H1 (cell line): ENCODE results near the gene RAB3GAP2. TPM values are rescaled to one million over a fixed set of nuclear protein-coding genes. Genes with fewer than 3 reads are reported as not detected.
A peak's percentile ranks its signal among the peaks of the same experiment; 100 is the strongest.

ENCODE experiments used
- CTCF ChIA-PET: fragments of 300-600 bp; sonication (Branson Sonifier 250); formaldehyde crosslinking; loops from one replicate; lab custom pipeline; 2021; ENCODE audit not compliant: partially characterized antibody; lab: Charles Lee
- POLR2A ChIA-PET: fragments of 300-600 bp; sonication (Branson Sonifier 250); formaldehyde crosslinking; loops from one replicate; lab custom pipeline; 2021; ENCODE audit warnings: inconsistent platforms; ENCODE audit not compliant: partially characterized antibody; lab: Charles Lee
- DNase-seq, 2 experiments: peaks; one replicate each; pipeline versions ENCODE4 v3.0.0 to v3.0.0-alpha.2; 2010 to 2022; ENCODE audit warnings: low spot score in 2 of 2, low read depth in 1 of 2, mixed read lengths in 1 of 2
- FAIRE-seq: peaks from 2 replicates; lab custom pipeline; 2011; peaks lifted over from hg19 to GRCh38; lab: Jason Lieb, UNC
- H2AFZ ChIP-seq: 2 replicates; pipeline ENCODE4 v1.8.1; 2012; ENCODE audit warnings: low read length, inconsistent platforms
- H2AK5ac ChIP-seq: 2 replicates; pipeline ENCODE4 v1.6.1; 2013; ENCODE audit warnings: low read depth, low read length
- H2BK120ac ChIP-seq: replicated peaks from 2 replicates; pipeline ENCODE3; 2013; ENCODE audit warnings: low read depth, low read length, inconsistent platforms
- H2BK12ac ChIP-seq: 2 replicates; pipeline ENCODE4 v1.6.1; 2013; ENCODE audit warnings: low read depth, low read length
- H2BK15ac ChIP-seq: 2 replicates; pipeline ENCODE4 v1.6.1; 2013; ENCODE audit warnings: low read length
- H2BK20ac ChIP-seq: 2 replicates; pipeline ENCODE4 v1.6.1; 2013; ENCODE audit warnings: low read length
- H2BK5ac ChIP-seq: 2 replicates; pipeline ENCODE4 v1.6.1; 2013; ENCODE audit warnings: low read depth, low read length
- H3K14ac ChIP-seq: 2 replicates; pipeline ENCODE4 v1.6.1; 2013; ENCODE audit warnings: inconsistent platforms; ENCODE audit not compliant: insufficient read length
- H3K18ac ChIP-seq: 2 replicates; pipeline ENCODE4 v1.6.1; 2013; ENCODE audit warnings: low read length; ENCODE audit errors: extremely low read depth
- H3K23ac ChIP-seq: 2 replicates; pipeline ENCODE4 v1.6.1; 2013; ENCODE audit warnings: inconsistent platforms; ENCODE audit not compliant: insufficient read length
- H3K23me2 ChIP-seq: 2 replicates; pipeline ENCODE4 v1.6.1; 2013; ENCODE audit warnings: low read depth, low read length
- H3K27ac ChIP-seq: 2 replicates; pipeline ENCODE4 v1.6.1; 2011; ENCODE audit warnings: low read depth, low read length, inconsistent platforms
- H3K27me3 ChIP-seq, 4 experiments: replicated peaks in 1 of 4; 1 replicate in 1 of 4; 2 replicates in 3 of 4; pipeline versions ENCODE4 v1.6.1 to v1.8.1; 2011 to 2013; ENCODE audit warnings: low read length in 3 of 4, mild to moderate bottlenecking in 3 of 4, inconsistent platforms in 2 of 4, mixed read lengths in 2 of 4, moderate library complexity in 1 of 4; ENCODE audit not compliant: control insufficient read depth in 3 of 4, insufficient read depth in 3 of 4; ENCODE audit errors: extremely low read depth in 1 of 4
- H3K36me3 ChIP-seq, 4 experiments: 2 replicates each; pipeline versions ENCODE4 v1.6.1 to v1.8.1; 2011 to 2013; ENCODE audit warnings: mild to moderate bottlenecking in 4 of 4, low read length in 3 of 4, moderate library complexity in 2 of 4, control low read depth in 1 of 4, inconsistent platforms in 1 of 4; ENCODE audit not compliant: insufficient read depth in 4 of 4, control insufficient read depth in 2 of 4
- H3K4ac ChIP-seq: replicated peaks from 2 replicates; pipeline ENCODE3; 2013; ENCODE audit warnings: low read length, low read depth, mixed read lengths, inconsistent platforms; ENCODE audit not compliant: insufficient read length
- H3K4me1 ChIP-seq, 4 experiments: replicated peaks in 1 of 4; 1 replicate in 1 of 4; 2 replicates in 3 of 4; pipeline versions ENCODE4 v1.6.1 to v1.8.1; 2011 to 2013; ENCODE audit warnings: low read length in 3 of 4, inconsistent platforms in 2 of 4, mixed read lengths in 1 of 4; ENCODE audit not compliant: insufficient read depth in 4 of 4, control insufficient read depth in 3 of 4
- H3K4me2 ChIP-seq, 2 experiments: 2 replicates each; pipeline versions ENCODE4 v1.6.1 to v1.8.1; 2011 to 2013; ENCODE audit warnings: low read depth in 2 of 2, low read length in 2 of 2, control low read depth in 1 of 2, inconsistent platforms in 1 of 2, mild to moderate bottlenecking in 1 of 2; ENCODE audit not compliant: insufficient read depth in 1 of 2
- H3K4me3 ChIP-seq, 4 experiments: fragments of 200-600, 300-600 bp in 1 of 4; sonication (generic), shearing (Covaris generic), sonication (Bioruptor Twin) in 1 of 4; 2 replicates each; pipeline versions ENCODE4 v1.5.1 to v1.8.1; 2011 to 2016; ENCODE audit warnings: low read length in 4 of 4, low read depth in 3 of 4, control low read depth in 2 of 4, inconsistent platforms in 2 of 4, mild to moderate bottlenecking in 2 of 4, mixed read lengths in 1 of 4, moderate library complexity in 1 of 4; ENCODE audit not compliant: insufficient read depth in 2 of 4; ENCODE audit errors: extremely low read depth in 1 of 4
- H3K56ac ChIP-seq: replicated peaks from 2 replicates; pipeline ENCODE3; 2013; ENCODE audit warnings: low read depth, mild to moderate bottlenecking, mixed read lengths, low read length, inconsistent platforms; ENCODE audit not compliant: insufficient read length
- H3K79me1 ChIP-seq: 2 replicates; pipeline ENCODE4 v1.6.1; 2013; ENCODE audit warnings: low read depth, low read length, control low read depth
- H3K79me2 ChIP-seq, 2 experiments: 2 replicates each; pipeline versions ENCODE4 v1.6.1 to v1.8.1; 2012 to 2013; ENCODE audit warnings: low read length in 2 of 2, mild to moderate bottlenecking in 2 of 2, inconsistent platforms in 1 of 2; ENCODE audit not compliant: insufficient read depth in 2 of 2, control insufficient read depth in 1 of 2
- H3K9ac ChIP-seq, 4 experiments: replicated peaks in 1 of 4; 1 replicate in 1 of 4; 2 replicates in 3 of 4; pipeline versions ENCODE4 v1.6.1 to v1.8.1; 2011 to 2013; ENCODE audit warnings: low read depth in 3 of 4, low read length in 3 of 4, control low read depth in 2 of 4, mild to moderate bottlenecking in 2 of 4, moderate library complexity in 2 of 4, inconsistent platforms in 1 of 4; ENCODE audit errors: extremely low read depth in 1 of 4
- H3K9me3 ChIP-seq, 2 experiments: 2 replicates each; pipeline versions ENCODE4 v1.6.1 to v1.8.1; 2012 to 2013; ENCODE audit warnings: mild to moderate bottlenecking in 2 of 2, moderate library complexity in 2 of 2, control low read depth in 1 of 2, inconsistent platforms in 1 of 2, low read depth in 1 of 2, low read length in 1 of 2, mixed read lengths in 1 of 2; ENCODE audit not compliant: insufficient read depth in 2 of 2
- H4K20me1 ChIP-seq, 2 experiments: replicated peaks in 1 of 2; 2 replicates each; pipeline versions ENCODE3 to v1.8.1; 2011 to 2013; ENCODE audit warnings: inconsistent platforms in 2 of 2, low read length in 2 of 2, mild to moderate bottlenecking in 1 of 2; ENCODE audit not compliant: insufficient read depth in 2 of 2, control insufficient read depth in 1 of 2
- H4K5ac ChIP-seq: 2 replicates; pipeline ENCODE4 v1.6.1; 2013; ENCODE audit warnings: low read length, low read depth, mixed read lengths, inconsistent platforms; ENCODE audit not compliant: insufficient read length
- H4K8ac ChIP-seq: 2 replicates; pipeline ENCODE4 v1.8.0; 2013; ENCODE audit warnings: mild to moderate bottlenecking, moderate library complexity, low read length, inconsistent platforms; ENCODE audit not compliant: insufficient read depth; ENCODE audit errors: extremely low read depth
- H4K91ac ChIP-seq: replicated peaks from 2 replicates; pipeline ENCODE3; 2013; ENCODE audit warnings: low read length, mixed read lengths, inconsistent platforms; ENCODE audit not compliant: insufficient read length
- ATF3 ChIP-seq: IDR thresholded peaks from 2 replicates; pipeline ENCODE4 v1.6.1; 2011; ENCODE audit warnings: low read depth, mild to moderate bottlenecking, low read length; ENCODE audit not compliant: insufficient read depth
- CHD2 ChIP-seq: IDR thresholded peaks from 2 replicates; pipeline ENCODE4 v1.6.1; 2012; ENCODE audit warnings: low read length, improper control_type of control experiment
- RAD21 ChIP-seq, 2 experiments: IDR thresholded peaks in 1 of 2; conservative IDR thresholded peaks in 1 of 2; 2 replicates each; pipeline ENCODE4 v1.6.1; 2011; ENCODE audit warnings: low read depth in 2 of 2, low read length in 2 of 2, improper control_type of control experiment in 1 of 2, inconsistent platforms in 1 of 2, mild to moderate bottlenecking in 1 of 2, moderate library complexity in 1 of 2
- WGBS, 2 experiments: shearing (Covaris generic) in 1 of 2; methylation state at CpG; one replicate each; pipeline versions ENCODE4 v1.1.6 to v1.1.7; 2013 to 2015; ENCODE audit warnings: low lambda C conversion rate in 2 of 2, mixed read lengths in 2 of 2, inconsistent platforms in 1 of 2, low coverage in 1 of 2, missing lambda C conversion rate in 1 of 2; ENCODE audit not compliant: insufficient replicate concordance in 2 of 2, insufficient coverage in 1 of 2, insufficient read length in 1 of 2; ENCODE audit errors: extremely low coverage in 1 of 2, missing lambda C conversion rate in 1 of 2; 5-methylcytosine and 5-hydroxymethylcytosine counted together
- polyA plus RNA-seq, 7 experiments: library from polyadenylated mRNA; depleted of rRNA in 3 of 7; stranded (reverse) in 5 of 7; unstranded in 2 of 7; fragments of >200 nt in 5 of 7; fragments of 200-250 nt in 2 of 7; gene quantifications; 1 replicate in 5 of 7; 2 replicates in 1 of 7; 4 replicates in 1 of 7; pipeline versions ENCODE4 v1.2.1 to v1.2.3, GENCODE V29; 2011 to 2013; ENCODE audit warnings: missing spikeins in 2 of 7, mixed read lengths in 2 of 7
- total RNA-seq: library from RNA; stranded (reverse); fragmentation: NEBNext Ultra II Directional; extraction: Animal tissue kit (Norgen Biotek cat#: 25700); gene quantifications from 2 replicates; pipeline ENCODE4 v1.2.1, GENCODE V29; 2021
- TF ChIP-seq, protein P1 (sequence below), 3 experiments: IDR thresholded peaks; 1 replicate in 2 of 3; 2 replicates in 1 of 3; pipeline versions ENCODE4 v1.5.1 to v1.6.1; 2011; ENCODE audit warnings: low read length in 3 of 3, mild to moderate bottlenecking in 3 of 3, inconsistent platforms in 2 of 3, low read depth in 1 of 3, moderate library complexity in 1 of 3; ENCODE audit not compliant: insufficient read depth in 1 of 3; ENCODE audit errors: control extremely low read depth in 1 of 3

The RAB3GAP2 gene
- total and polyA plus RNA-seq, 2 of the 8 experiments (the other 6 are each of a cell fraction or from before 2014, with no cell fraction given), result 19.7 to 52.7 TPM

- TF ChIP-seq, protein P1, sequence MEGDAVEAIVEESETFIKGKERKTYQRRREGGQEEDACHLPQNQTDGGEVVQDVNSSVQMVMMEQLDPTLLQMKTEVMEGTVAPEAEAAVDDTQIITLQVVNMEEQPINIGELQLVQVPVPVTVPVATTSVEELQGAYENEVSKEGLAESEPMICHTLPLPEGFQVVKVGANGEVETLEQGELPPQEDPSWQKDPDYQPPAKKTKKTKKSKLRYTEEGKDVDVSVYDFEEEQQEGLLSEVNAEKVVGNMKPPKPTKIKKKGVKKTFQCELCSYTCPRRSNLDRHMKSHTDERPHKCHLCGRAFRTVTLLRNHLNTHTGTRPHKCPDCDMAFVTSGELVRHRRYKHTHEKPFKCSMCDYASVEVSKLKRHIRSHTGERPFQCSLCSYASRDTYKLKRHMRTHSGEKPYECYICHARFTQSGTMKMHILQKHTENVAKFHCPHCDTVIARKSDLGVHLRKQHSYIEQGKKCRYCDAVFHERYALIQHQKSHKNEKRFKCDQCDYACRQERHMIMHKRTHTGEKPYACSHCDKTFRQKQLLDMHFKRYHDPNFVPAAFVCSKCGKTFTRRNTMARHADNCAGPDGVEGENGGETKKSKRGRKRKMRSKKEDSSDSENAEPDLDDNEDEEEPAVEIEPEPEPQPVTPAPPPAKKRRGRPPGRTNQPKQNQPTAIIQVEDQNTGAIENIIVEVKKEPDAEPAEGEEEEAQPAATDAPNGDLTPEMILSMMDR (IDR thresholded peaks at IDR 0.05; ENCODE audit: control extremely low read depth in 1 of 3, insufficient read depth in 1 of 3, low read depth in 1 of 3, low read length in 3 of 3), result peak in 2 of 3 experiments; percentile 47 to 65; a peak in 2 of 4 replicates
- TF ChIP-seq RAD21 (IDR thresholded peaks at IDR 0.05 in 1 of 2, conservative IDR thresholded peaks at IDR 0.05 in 1 of 2; ENCODE audit: low read depth in 2 of 2, low read length in 2 of 2) (peak; percentile 83 to 85), CHD2 (no peak), ATF3 (no peak)
- no peak overlapping the region for H3K18ac ChIP-seq
- no peak overlapping the region for H2BK120ac ChIP-seq
- H3K4me3 ChIP-seq, result no peak overlapping the region
- H2BK15ac ChIP-seq, result no peak overlapping the region
- ChIA-PET POLR2A (interaction anchor here (1.0 to 2.9 kb wide), 6 partner anchors 9 to 505 kb away, joined by 4 to 9 read pairs (median 4); partner anchors contain the start of genes MTARC1, MTARC2 and RAB3GAP2), CTCF (interaction anchor here (0.6 to 14.9 kb wide), 93 partner anchors 9 to 905 kb away, joined by 3 to 168 read pairs (median 4); partner anchors contain the start of genes MARK1, MTARC2 and RAB3GAP2)
- no peaks in the 10 kb centered on the region for H3K36me3 ChIP-seq
- H3K9ac ChIP-seq, result no peak overlapping the region
- H2BK20ac ChIP-seq, result no peak overlapping the region
- no peak overlapping the region for H2AFZ ChIP-seq
- no peak overlapping the region for H3K23ac ChIP-seq
- H3K27me3 ChIP-seq, result no peaks in the 10 kb centered on the region
- H3K79me1 ChIP-seq, result no peaks in the 10 kb centered on the region
- no peak for DNase-seq
- no peak overlapping the region for H3K14ac ChIP-seq
- no peaks in the 10 kb centered on the region for H3K9me3 ChIP-seq
- no peak overlapping the region for H2AK5ac ChIP-seq
- no peak overlapping the region for H2BK12ac ChIP-seq
- no peaks in the 10 kb centered on the region for H4K20me1 ChIP-seq
- H3K4me1 ChIP-seq, result no peaks in the 10 kb centered on the region
- FAIRE-seq, result no peak
- H3K4me2 ChIP-seq, result no peak overlapping the region
- no peak overlapping the region for H2BK5ac ChIP-seq
- H4K5ac ChIP-seq, result no peak overlapping the region
- H3K23me2 ChIP-seq, result no peaks in the 10 kb centered on the region
- no peak overlapping the region for H3K56ac ChIP-seq
- H3K4ac ChIP-seq, result no peak overlapping the region
- 89% methylated on average over 2 of the region's 2 CpGs; no CpG with 5 or more reads in 1 of the 2 experiments for WGBS, 2 experiments
- H3K27ac ChIP-seq, result no peak overlapping the region
- H4K8ac ChIP-seq, result no peak overlapping the region
- no peaks in the 10 kb centered on the region for H3K79me2 ChIP-seq
- no peak overlapping the region for H4K91ac ChIP-seq
Observed at GRCh38 chr1:220281159-220281574, 8.9 kb upstream of the RAB3GAP2 start.
